ENCODE measurements around the gene HLA-DQA1.

The HLA-DQA1 gene

DNA sequence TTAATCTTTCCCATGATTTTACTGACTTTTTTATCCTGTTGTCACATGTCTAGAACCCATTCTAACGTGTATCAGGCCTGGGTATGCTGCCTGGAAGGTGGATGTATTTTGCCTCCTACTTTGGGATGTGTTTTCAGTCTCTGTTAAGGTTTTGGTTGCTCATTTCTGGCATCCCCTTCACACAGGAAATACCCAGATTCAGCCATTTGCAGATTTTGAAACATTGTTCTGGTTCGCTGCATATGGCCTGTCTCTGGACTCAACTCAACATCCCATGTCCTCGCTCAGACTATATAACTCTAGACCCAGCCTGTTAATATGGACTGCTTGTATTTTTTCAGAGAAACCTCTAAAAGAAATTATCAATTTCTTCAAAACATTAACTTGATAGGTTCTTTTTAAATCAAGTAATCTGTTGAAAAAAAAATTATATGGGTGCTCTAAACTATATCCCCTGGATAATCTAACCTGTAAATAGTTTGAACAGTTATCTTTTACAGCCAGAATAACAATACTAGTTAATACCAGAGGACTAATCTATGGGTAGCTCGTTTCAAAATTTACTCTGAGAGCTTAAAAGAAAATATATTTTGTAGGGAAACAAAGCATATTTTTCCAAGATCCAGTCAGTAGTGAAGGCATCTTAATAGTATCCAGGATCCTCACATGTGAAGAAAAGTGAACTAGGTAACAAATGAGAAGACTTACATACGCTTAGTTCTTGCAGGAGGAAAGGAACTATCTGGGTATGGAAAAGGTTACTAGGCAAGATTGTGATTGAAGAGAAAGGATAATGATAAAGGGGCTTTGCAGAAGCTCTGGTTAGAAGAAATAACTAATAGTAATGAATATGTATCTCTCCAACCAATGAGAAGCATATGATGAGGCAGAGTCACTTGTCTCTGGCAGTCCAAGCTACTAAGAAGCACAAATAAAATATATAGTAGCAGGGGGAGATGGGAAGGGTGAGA, 52.6 kb downstream of the HLA-DQA1 start:
- Histone ChIP-seq H2AFZ (ENCODE audit: low read depth) (no peak overlapping the region), H3K4me1 (ENCODE audit: low read depth, poor library complexity, severe bottlenecking) (peaks cover 31% of the 10 kb centered on the region)

GRCh38 chr6:32692019-32692418, 54.8 kb downstream of the HLA-DQA1 start:
- Histone ChIP-seq H4K20me1 (ENCODE audit: insufficient read depth) (no peaks in the 10 kb centered on the region), H3K4me1 (ENCODE audit: low read depth, poor library complexity, severe bottlenecking) (peaks cover 12% of the 10 kb centered on the region), H3K9ac (no peak overlapping the region), H3K27me3 (ENCODE audit: insufficient read depth, low read depth) (no peaks in the 10 kb centered on the region), H3K27ac (no peak overlapping the region), H3K4me3 (IDR thresholded peaks at IDR 0.05; ENCODE audit: insufficient read depth, low read depth, low read length) (no peak overlapping the region), H3K36me3 (ENCODE audit: insufficient read depth) (no peaks in the 10 kb centered on the region), H2AFZ (ENCODE audit: low read depth) (no peak overlapping the region), H3K4me2 (no peak overlapping the region), H3K79me2 (ENCODE audit: insufficient read depth, low read depth) (no peaks in the 10 kb centered on the region)
- TF ChIP-seq CTCF (conservative IDR thresholded peaks at IDR 0.05; ENCODE audit: low read depth, low read length): no peak

More for the DNA sequence above, 52.6 kb downstream of the HLA-DQA1 start:
- H3K9ac ChIP-seq: no peak overlapping the region
- no peak overlapping the region for H3K4me2 ChIP-seq
- no peak overlapping the region for H3K4me3 ChIP-seq (IDR thresholded peaks at IDR 0.05; ENCODE audit: insufficient read depth, low read depth, low read length)
- H3K79me2 ChIP-seq (ENCODE audit: insufficient read depth, low read depth): no peaks in the 10 kb centered on the region
- no peaks in the 10 kb centered on the region for H3K36me3 ChIP-seq (ENCODE audit: insufficient read depth)
- H3K27ac ChIP-seq: no peak overlapping the region
- TF ChIP-seq CTCF (conservative IDR thresholded peaks at IDR 0.05; ENCODE audit: low read depth, low read length): no peak
- H3K27me3 ChIP-seq (ENCODE audit: insufficient read depth, low read depth): no peaks in the 10 kb centered on the region
- no peaks in the 10 kb centered on the region for H4K20me1 ChIP-seq (ENCODE audit: insufficient read depth)

Measured in KMS-11 (cell line).